Activated B cell treated with CpG ODN at 0.5 μM for 24 hours (primary cell): ENCODE data around the gene JDP2. TPM values are rescaled to one million over a fixed set of nuclear protein-coding genes. Genes with fewer than 3 reads are reported as not detected.

ENCODE experiments used
- ATAC-seq: fragments of 200-7000 bp; cut with Tn5 transposase; one replicate; pipeline ENCODE4 v1.10.0; 2021; ENCODE audit warnings: low read depth, mild to moderate bottlenecking, moderate library complexity
- CTCF ChIA-PET: fragments of 350-600 bp; sonication (Branson Sonifier 250); formaldehyde crosslinking; loops from one replicate; lab custom pipeline; 2021; ENCODE audit warnings: antibody characterized with exemption; lab: Charles Lee
- POLR2A ChIA-PET: fragments of 350-600 bp; sonication (Branson Sonifier 250); formaldehyde crosslinking; loops from one replicate; lab custom pipeline; 2021; ENCODE audit warnings: antibody characterized with exemption; lab: Charles Lee
- DNase-seq: peaks from one replicate; pipeline ENCODE4 v3.0.0; 2022
- H3K27ac Mint-ChIP-seq: one replicate; pipeline ENCODE4 v1.8.0; 2020; ENCODE audit warnings: mixed read lengths
- H3K27me3 Mint-ChIP-seq: one replicate; pipeline ENCODE4 v1.8.0; 2021; ENCODE audit warnings: mixed read lengths
- H3K36me3 Mint-ChIP-seq: one replicate; pipeline ENCODE4 v1.8.0; 2021; ENCODE audit warnings: low read depth, mixed read lengths
- H3K4me1 Mint-ChIP-seq: one replicate; pipeline ENCODE4 v1.8.0; 2021; ENCODE audit warnings: mixed read lengths
- H3K4me3 Mint-ChIP-seq: one replicate; pipeline ENCODE4 v1.8.0; 2020; ENCODE audit warnings: mild to moderate bottlenecking, mixed read lengths
- H3K9me3 Mint-ChIP-seq: one replicate; pipeline ENCODE4 v1.8.0; 2020; ENCODE audit warnings: mixed read lengths
- intact Hi-C: fragments of 100-400 bp; cut with micrococcal nuclease; formaldehyde crosslinking; loops from one replicate; pipeline ENCODE4 v1.15.1; 2024
- total RNA-seq: library from RNA; stranded (reverse); gene quantifications from 2 replicates; pipeline ENCODE4 v1.2.3, GENCODE V29; 2022
- TF ChIP-seq, protein P1 (sequence below): fragments of 200-600 bp; IDR thresholded peaks from one replicate; pipeline ENCODE4 v1.8.0; 2022; ENCODE audit warnings: antibody characterized with exemption, mild to moderate bottlenecking

Gene JDP2
- total RNA-seq, 1 donor from 2014 or later: 21.2 TPM

DNA sequence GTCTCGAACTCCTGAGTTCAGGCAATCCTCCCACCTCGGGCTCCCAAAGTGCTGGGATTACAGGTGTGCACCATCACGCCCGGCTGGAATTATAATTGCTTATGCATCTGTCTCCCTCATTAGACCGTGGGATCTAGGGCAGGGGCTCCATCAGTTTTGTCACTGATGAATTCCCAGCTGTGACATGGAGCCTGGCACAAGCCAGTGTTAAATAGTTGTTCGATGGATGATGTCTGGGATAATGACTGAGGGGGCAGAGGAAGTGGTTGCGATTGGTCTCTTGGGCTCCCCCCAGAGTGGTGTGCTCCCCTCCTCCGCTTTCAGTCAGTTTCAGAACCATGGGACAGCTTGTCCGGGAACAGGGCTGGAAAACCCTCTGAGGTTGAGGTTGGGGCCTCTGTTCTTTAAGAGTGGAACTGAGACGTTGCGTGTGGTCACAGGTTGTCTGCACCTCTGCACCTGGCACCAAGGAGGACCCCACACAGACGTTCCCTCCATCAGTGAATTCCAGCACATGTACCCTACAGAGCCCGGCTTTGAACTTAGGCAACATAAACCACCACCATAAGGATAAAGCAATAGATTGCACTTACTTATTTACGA, 63.7 kb downstream of the JDP2 start:
- H3K9me3 Mint-ChIP-seq: no peaks in the 10 kb centered on the region
- no peaks in the 10 kb centered on the region for H3K36me3 Mint-ChIP-seq
- POLR2A ChIA-PET: interaction anchor here (0.8 to 10.1 kb wide), 3 partner anchors 23 to 52 kb away, joined by 3 to 132 read pairs (median 3); no protein-coding TSS in a partner anchor
- DNase-seq: no peak
- TF ChIP-seq, protein P1, sequence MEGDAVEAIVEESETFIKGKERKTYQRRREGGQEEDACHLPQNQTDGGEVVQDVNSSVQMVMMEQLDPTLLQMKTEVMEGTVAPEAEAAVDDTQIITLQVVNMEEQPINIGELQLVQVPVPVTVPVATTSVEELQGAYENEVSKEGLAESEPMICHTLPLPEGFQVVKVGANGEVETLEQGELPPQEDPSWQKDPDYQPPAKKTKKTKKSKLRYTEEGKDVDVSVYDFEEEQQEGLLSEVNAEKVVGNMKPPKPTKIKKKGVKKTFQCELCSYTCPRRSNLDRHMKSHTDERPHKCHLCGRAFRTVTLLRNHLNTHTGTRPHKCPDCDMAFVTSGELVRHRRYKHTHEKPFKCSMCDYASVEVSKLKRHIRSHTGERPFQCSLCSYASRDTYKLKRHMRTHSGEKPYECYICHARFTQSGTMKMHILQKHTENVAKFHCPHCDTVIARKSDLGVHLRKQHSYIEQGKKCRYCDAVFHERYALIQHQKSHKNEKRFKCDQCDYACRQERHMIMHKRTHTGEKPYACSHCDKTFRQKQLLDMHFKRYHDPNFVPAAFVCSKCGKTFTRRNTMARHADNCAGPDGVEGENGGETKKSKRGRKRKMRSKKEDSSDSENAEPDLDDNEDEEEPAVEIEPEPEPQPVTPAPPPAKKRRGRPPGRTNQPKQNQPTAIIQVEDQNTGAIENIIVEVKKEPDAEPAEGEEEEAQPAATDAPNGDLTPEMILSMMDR: no peak
- CTCF ChIA-PET: interaction anchor here (1.0 to 1.9 kb wide), 5 partner anchors 24 to 183 kb away, joined by 4 to 8 read pairs (median 5); no protein-coding TSS in a partner anchor
- H3K4me3 Mint-ChIP-seq: no peak overlapping the region
- H3K4me1 Mint-ChIP-seq: peaks cover 59% of the 10 kb centered on the region
- no peak for ATAC-seq
- intact Hi-C loops: no loop called here
- peak overlapping the region; percentile 14 for H3K27ac Mint-ChIP-seq
- H3K27me3 Mint-ChIP-seq: no peaks in the 10 kb centered on the region

DNA sequence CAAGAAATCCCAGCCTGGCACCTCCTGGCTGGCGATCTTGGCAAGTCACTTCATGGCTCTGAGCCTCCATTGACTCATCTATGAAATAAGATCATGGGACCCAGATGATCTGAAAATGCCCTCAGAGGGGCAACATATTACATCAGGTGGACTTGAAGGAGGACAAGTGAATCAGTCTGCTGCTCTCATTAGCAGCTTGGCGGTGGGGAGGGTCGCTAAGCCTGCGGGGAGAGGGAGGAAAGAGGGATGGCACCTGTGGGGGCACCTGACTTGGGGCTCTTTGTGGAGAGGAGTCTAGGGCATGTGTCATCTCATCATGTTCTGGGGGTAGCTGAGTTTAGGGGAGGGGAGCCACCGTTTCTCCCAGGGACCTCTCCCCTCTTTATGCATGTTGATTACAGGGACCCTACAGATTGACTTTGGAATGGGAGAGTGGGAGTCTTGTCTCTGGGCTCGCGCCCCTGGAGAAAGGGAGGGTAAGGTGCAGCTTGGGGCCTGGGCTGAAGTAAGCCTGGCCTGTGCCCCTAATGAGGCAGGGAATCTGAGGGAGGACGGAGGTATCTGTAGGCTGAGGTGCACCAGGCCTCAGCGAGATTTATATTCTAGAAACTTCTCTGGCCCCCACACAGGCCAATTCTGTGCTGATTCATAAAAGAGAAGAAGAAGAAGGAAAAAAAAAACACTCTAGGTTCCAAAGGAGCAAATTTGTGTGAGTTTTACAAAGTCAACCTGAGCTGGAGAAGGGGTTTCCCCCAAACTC, 65.2 kb downstream of the JDP2 start:
- H3K9me3 Mint-ChIP-seq: no peaks in the 10 kb centered on the region
- intact Hi-C loops: loop anchor here (1.0 to 2.0 kb wide), 2 partner anchors 22 to 50 kb away; no protein-coding TSS in a partner anchor
- no peaks in the 10 kb centered on the region for H3K36me3 Mint-ChIP-seq
- TF ChIP-seq, protein P1: no peak
- peak overlapping the region; percentile 88 for H3K27ac Mint-ChIP-seq
- ChIA-PET CTCF (interaction anchor here (1.0 to 1.9 kb wide), 4 partner anchors 22 to 68 kb away, joined by 4 to 8 read pairs (median 6); no protein-coding TSS in a partner anchor), POLR2A (interaction anchor here (0.6 to 10.1 kb wide), 10 partner anchors 13 to 162 kb away, joined by 3 to 132 read pairs (median 4); partner anchors contain the start of gene BATF)
- ATAC-seq (no peak), DNase-seq (no peak)
- H3K4me1 Mint-ChIP-seq: peaks cover 64% of the 10 kb centered on the region
- no peaks in the 10 kb centered on the region for H3K27me3 Mint-ChIP-seq
- peak overlapping the region; percentile 28 for H3K4me3 Mint-ChIP-seq

DNA sequence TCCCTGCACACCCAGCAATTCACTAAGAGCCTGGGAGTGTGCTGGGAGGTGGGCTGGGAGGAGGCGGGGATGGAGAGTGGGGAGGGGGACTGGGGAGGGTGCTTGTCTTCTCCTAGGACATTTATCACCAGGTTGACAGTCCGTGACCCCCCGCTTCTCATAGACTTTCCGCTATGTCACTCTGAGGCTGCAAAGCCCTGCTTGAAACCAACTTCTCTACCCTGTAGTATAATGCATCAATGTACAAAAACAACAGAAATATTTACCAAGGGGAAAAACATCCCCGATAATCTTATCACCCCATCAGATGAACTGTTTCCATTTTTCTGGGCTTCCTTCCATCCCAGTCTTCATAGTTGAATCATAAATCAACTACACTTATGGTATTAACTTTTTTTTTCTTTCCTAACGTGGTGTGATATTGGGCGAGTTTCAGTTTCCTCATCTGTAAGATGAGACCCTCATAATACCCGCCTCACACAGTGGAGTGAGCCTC, 65.8 kb downstream of the JDP2 start:
- Mint-ChIP-seq H3K36me3 (no peaks in the 10 kb centered on the region), H3K27me3 (no peaks in the 10 kb centered on the region), H3K4me1 (peaks cover 65% of the 10 kb centered on the region), H3K4me3 (peak overlapping the region; percentile 19), H3K27ac (peak overlapping the region; percentile 88), H3K9me3 (no peaks in the 10 kb centered on the region)
- ATAC-seq (peak; percentile 43), DNase-seq (no peak)
- ChIA-PET POLR2A (interaction anchor here (0.6 to 10.1 kb wide), 9 partner anchors 14 to 161 kb away, joined by 3 to 132 read pairs (median 4); partner anchors contain the start of gene BATF), CTCF (interaction anchor here (1.8 to 1.9 kb wide), 2 partner anchors 22 to 68 kb away, joined by 7 to 8 read pairs; no protein-coding TSS in a partner anchor)
- TF ChIP-seq, protein P1: no peak
- intact Hi-C loops: loop anchor here (1.0 to 2.0 kb wide), 2 partner anchors 22 to 49 kb away; no protein-coding TSS in a partner anchor

DNA sequence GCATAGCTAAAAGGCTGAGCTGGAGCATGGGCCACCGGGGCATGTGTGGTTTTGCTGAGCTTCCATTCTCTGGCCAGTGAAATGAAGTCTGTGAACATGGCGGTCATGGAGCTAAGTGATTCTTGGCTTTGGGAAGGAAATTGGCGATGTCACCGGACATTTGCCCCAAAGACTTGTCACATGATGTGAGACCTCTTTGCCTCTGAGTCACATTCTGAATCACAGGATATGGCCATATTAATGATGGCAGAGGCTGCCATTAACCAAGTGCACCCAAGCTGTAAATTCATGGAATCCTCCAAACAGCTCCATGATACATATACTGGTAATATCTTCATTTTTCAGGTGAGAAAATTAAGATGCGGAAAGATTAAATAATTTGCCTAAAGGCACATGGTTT, 67.1 kb downstream of the JDP2 start:
- Mint-ChIP-seq H3K36me3 (no peaks in the 10 kb centered on the region), H3K4me1 (peaks cover 68% of the 10 kb centered on the region), H3K4me3 (no peak overlapping the region), H3K9me3 (no peaks in the 10 kb centered on the region), H3K27ac (no peak overlapping the region), H3K27me3 (no peaks in the 10 kb centered on the region)
- ChIA-PET CTCF (interaction anchor here (0.7 to 1.3 kb wide), 5 partner anchors 10 to 83 kb away, joined by 3 to 4 read pairs (median 3); no protein-coding TSS in a partner anchor), POLR2A (interaction anchor here (0.6 to 10.1 kb wide), 10 partner anchors 13 to 431 kb away, joined by 3 to 132 read pairs (median 4); partner anchors contain the start of genes ACYP1 and BATF)
- TF ChIP-seq, protein P1: no peak
- DNase-seq: no peak
- no peak for ATAC-seq
- intact Hi-C loops: no loop called here
